Measurements from ENCODE around the gene AUTS2. TPM values are rescaled to one million over a fixed set of nuclear protein-coding genes. Genes with fewer than 3 reads are reported as not detected.

The AUTS2 gene
- total RNA-seq, 1 donor from 2014 or later = 53.0 TPM

GRCh38 chr7:70759674-70760073, 1161.4 kb downstream of the AUTS2 start:
- TF ChIP-seq POLR2A (IDR thresholded peaks at IDR 0.05) = no peak
- no peak for TF ChIP-seq POLR2AphosphoS5 (IDR thresholded peaks at IDR 0.05; ENCODE audit: insufficient read depth in 1 of 2, low read depth in 1 of 2)
- Histone ChIP-seq H3K36me3 (no peaks in the 10 kb centered on the region), H3K27ac (no peak overlapping the region), H3K4me3 (no peak overlapping the region), H3K27me3 (no peaks in the 10 kb centered on the region), H3K9me3 (no peaks in the 10 kb centered on the region), H3K4me1 (no peaks in the 10 kb centered on the region)
- no peak for DNase-seq (ENCODE audit: extremely low spot score in 2 of 2)
- intact Hi-C loops (cut with DNase I) = no loop called here

GRCh38 chr7:70761711-70762328, 1163.5 kb downstream of the AUTS2 start:
- Histone ChIP-seq H3K36me3 (peaks cover 0 to 6% of the 10 kb centered on the region in 2 donors), H3K27me3 (no peaks in the 10 kb centered on the region), H3K27ac (no peak overlapping the region), H3K9me3 (no peaks in the 10 kb centered on the region), H3K4me3 (no peak overlapping the region), H3K4me1 (no peaks in the 10 kb centered on the region)
- no peak for TF ChIP-seq POLR2A (IDR thresholded peaks at IDR 0.05)
- no peak for TF ChIP-seq CTCF (IDR thresholded peaks at IDR 0.05)
- TF ChIP-seq POLR2AphosphoS5 (IDR thresholded peaks at IDR 0.05; ENCODE audit: insufficient read depth in 1 of 2, low read depth in 1 of 2) = no peak
- DNase-seq (ENCODE audit: extremely low spot score in 2 of 2) = no peak
- intact Hi-C loops (cut with DNase I) = no loop called here

GRCh38 chr7:70762696-70763095, 1164.4 kb downstream of the AUTS2 start:
- H3K9me3 ChIP-seq = no peaks in the 10 kb centered on the region
- TF ChIP-seq POLR2AphosphoS5 (IDR thresholded peaks at IDR 0.05; ENCODE audit: insufficient read depth in 1 of 2, low read depth in 1 of 2) = no peak
- no peak for TF ChIP-seq POLR2A (IDR thresholded peaks at IDR 0.05)
- no peak for TF ChIP-seq CTCF (IDR thresholded peaks at IDR 0.05)
- H3K27ac ChIP-seq = no peak overlapping the region

GRCh38 chr7:70763961-70764691, 1165.9 kb downstream of the AUTS2 start:
- Histone ChIP-seq H3K4me3 (no peak overlapping the region), H3K27me3 (no peaks in the 10 kb centered on the region), H3K9me3 (no peaks in the 10 kb centered on the region), H3K36me3 (peaks cover 0 to 6% of the 10 kb centered on the region in 2 donors), H3K4me1 (no peaks in the 10 kb centered on the region), H3K27ac (no peak overlapping the region)
- intact Hi-C loops (cut with DNase I) = no loop called here
- DNase-seq (ENCODE audit: extremely low spot score in 2 of 2) = no peak
- TF ChIP-seq POLR2AphosphoS5 (IDR thresholded peaks at IDR 0.05; ENCODE audit: insufficient read depth in 1 of 2, low read depth in 1 of 2) = no peak
- no peak for TF ChIP-seq POLR2A (IDR thresholded peaks at IDR 0.05)
- TF ChIP-seq CTCF (IDR thresholded peaks at IDR 0.05) = no peak

More at GRCh38 chr7:70762696-70763095, 1164.4 kb downstream of the AUTS2 start:
- no peaks in the 10 kb centered on the region for H3K4me1 ChIP-seq
- intact Hi-C loops (cut with DNase I) = no loop called here
- no peaks in the 10 kb centered on the region for H3K27me3 ChIP-seq
- no peak overlapping the region for H3K4me3 ChIP-seq
- DNase-seq (ENCODE audit: extremely low spot score in 2 of 2) = no peak
- H3K36me3 ChIP-seq = peaks cover 0 to 6% of the 10 kb centered on the region in 2 donors

GRCh38 chr7:70764701-70765208, 1166.5 kb downstream of the AUTS2 start:
- H3K27ac ChIP-seq = no peak overlapping the region
- no peak for DNase-seq (ENCODE audit: extremely low spot score in 2 of 2)
- no peaks in the 10 kb centered on the region for H3K27me3 ChIP-seq
- TF ChIP-seq POLR2A (IDR thresholded peaks at IDR 0.05) (no peak), POLR2AphosphoS5 (IDR thresholded peaks at IDR 0.05; ENCODE audit: insufficient read depth in 1 of 2, low read depth in 1 of 2) (no peak), CTCF (IDR thresholded peaks at IDR 0.05) (no peak)
- peaks cover 0 to 6% of the 10 kb centered on the region in 2 donors for H3K36me3 ChIP-seq
- H3K4me3 ChIP-seq = no peak overlapping the region
- intact Hi-C loops (cut with DNase I) = no loop called here
- H3K9me3 ChIP-seq = no peaks in the 10 kb centered on the region
- no peaks in the 10 kb centered on the region for H3K4me1 ChIP-seq

Data from vagina (tissue), 2 donors.